GM23338 (cell line): ENCODE measurements around the gene INTS14. TPM values are rescaled to one million over a fixed set of nuclear protein-coding genes. Genes with fewer than 3 reads are reported as not detected.
A peak's percentile ranks its signal among the peaks of the same experiment; 100 is the strongest.

Experiments
- ATAC-seq: fragments of 200-7000 bp; cut with Tn5 transposase; 3 replicates; pipeline ENCODE4 v1.9.1; 2020
- DNase-seq: peaks from one replicate; pipeline ENCODE4 v3.0.0-alpha.2; 2015; ENCODE audit warnings: low spot score
- H2AFZ ChIP-seq: fragments of 200-600 bp; sonication (generic); 2 replicates; pipeline ENCODE4 v1.8.0; 2016; ENCODE audit warnings: antibody characterized with exemption, mild to moderate bottlenecking, moderate library complexity
- H3F3A ChIP-seq: fragments of 200-600 bp; sonication (generic); replicated peaks from 2 replicates; pipeline ENCODE4 v1.8.0; 2017; ENCODE audit warnings: antibody characterized with exemption, mixed run types, low read depth
- H3K27ac ChIP-seq: fragments of 200-600 bp; sonication (generic); 2 replicates; pipeline ENCODE4 v1.6.1; 2016; ENCODE audit warnings: low read depth
- H3K27me3 ChIP-seq: fragments of 200-600 bp; sonication (generic); 2 replicates; pipeline ENCODE4 v1.8.0; 2016; ENCODE audit warnings: mild to moderate bottlenecking, mixed run types, moderate library complexity; ENCODE audit not compliant: insufficient read depth
- H3K36me3 ChIP-seq: fragments of 200-600 bp; sonication (generic); 2 replicates; pipeline ENCODE4 v1.8.0; 2016; ENCODE audit warnings: mild to moderate bottlenecking; ENCODE audit not compliant: insufficient read depth
- H3K4me1 ChIP-seq: fragments of 200-600 bp; sonication (generic); 2 replicates; pipeline ENCODE4 v1.8.0; 2016; ENCODE audit warnings: mild to moderate bottlenecking, moderate library complexity; ENCODE audit not compliant: insufficient read depth
- H3K4me2 ChIP-seq: fragments of 200-600 bp; sonication (generic); 2 replicates; pipeline ENCODE4 v1.7.1; 2017; ENCODE audit warnings: mixed run types
- H3K4me3 ChIP-seq: fragments of 200-600 bp; sonication (generic); 2 replicates; pipeline ENCODE4 v1.6.1; 2016; ENCODE audit warnings: mixed run types
- H3K79me2 ChIP-seq: fragments of 200-600 bp; sonication (generic); replicated peaks from 2 replicates; pipeline ENCODE4 v1.8.0; 2017; ENCODE audit warnings: mild to moderate bottlenecking; ENCODE audit not compliant: insufficient read depth
- H3K9me2 ChIP-seq: fragments of 200-600 bp; sonication (generic); 2 replicates; pipeline ENCODE4 v1.8.0; 2017; ENCODE audit not compliant: insufficient read depth
- H4K20me1 ChIP-seq: fragments of 200-600 bp; sonication (generic); replicated peaks from 2 replicates; pipeline ENCODE4 v1.8.0; 2017; ENCODE audit warnings: mild to moderate bottlenecking; ENCODE audit not compliant: insufficient read depth
- H3K27ac Mint-ChIP-seq: 2 replicates; pipeline ENCODE4 v1.8.0; 2020; ENCODE audit warnings: inconsistent platforms, mild to moderate bottlenecking, moderate library complexity, mixed read lengths
- H3K27me3 Mint-ChIP-seq: 3 replicates; pipeline ENCODE4 v1.8.0; 2022; ENCODE audit warnings: low read depth, mild to moderate bottlenecking, moderate library complexity, mixed read lengths, inconsistent platforms; ENCODE audit not compliant: insufficient read depth, poor library complexity
- H3K36me3 Mint-ChIP-seq: 3 replicates; pipeline ENCODE4 v1.8.0; 2021; ENCODE audit warnings: low read depth, mild to moderate bottlenecking, inconsistent platforms, moderate library complexity, mixed read lengths
- H3K4me1 Mint-ChIP-seq: 3 replicates; pipeline ENCODE4 v1.8.0; 2020; ENCODE audit warnings: mild to moderate bottlenecking, inconsistent platforms, mixed read lengths
- H3K4me3 Mint-ChIP-seq: 3 replicates; pipeline ENCODE4 v1.8.0; 2021; ENCODE audit warnings: moderate library complexity, mild to moderate bottlenecking, inconsistent platforms, mixed read lengths
- H3K9me3 Mint-ChIP-seq: 3 replicates; pipeline ENCODE4 v1.8.0; 2020; ENCODE audit warnings: moderate library complexity, mild to moderate bottlenecking, inconsistent platforms, mixed read lengths
- CREB1 ChIP-seq: fragments of 250-450 bp; sonication (Bioruptor Pico); IDR thresholded peaks from 2 replicates; pipeline ENCODE4 v1.5.0; 2020; ENCODE audit warnings: low read depth, mild to moderate bottlenecking, moderate library complexity
- CTCF ChIP-seq, 2 experiments: fragments of 200-600 bp in 1 of 2; sonication (generic) in 1 of 2; conservative IDR thresholded peaks; 2 replicates each; pipeline versions ENCODE4 v1.5.1 to v1.6.1; 2016 to 2017; ENCODE audit warnings: antibody characterized with exemption in 2 of 2, low read depth in 2 of 2, mild to moderate bottlenecking in 2 of 2, moderate library complexity in 1 of 2
- ETS1 ChIP-seq: IDR thresholded peaks from 2 replicates; pipeline ENCODE4 v1.6.1; 2016; ENCODE audit warnings: antibody characterized with exemption
- EZH2phosphoT487 ChIP-seq: fragments of 200-600 bp; sonication (generic); IDR thresholded peaks from one replicate; pipeline ENCODE4 v1.8.1; 2018; ENCODE audit warnings: antibody characterized with exemption; ENCODE audit not compliant: unreplicated experiment
- JUNB ChIP-seq: IDR thresholded peaks from one replicate; pipeline ENCODE4 v1.6.1; 2016; ENCODE audit warnings: antibody characterized with exemption; ENCODE audit not compliant: unreplicated experiment
- NANOG ChIP-seq: IDR thresholded peaks from 2 replicates; pipeline ENCODE4 v1.6.1; 2016; ENCODE audit warnings: antibody characterized with exemption, borderline replicate concordance
- POLR2AphosphoS5 ChIP-seq: IDR thresholded peaks from 2 replicates; pipeline ENCODE4 v1.6.1; 2016; ENCODE audit warnings: antibody characterized with exemption, low read depth
- STAT1 ChIP-seq: IDR thresholded peaks from one replicate; pipeline ENCODE4 v1.6.1; 2016; ENCODE audit warnings: antibody characterized with exemption; ENCODE audit not compliant: unreplicated experiment
- ZNF114 ChIP-seq: fragments of 250-450 bp; sonication (Bioruptor Pico); IDR thresholded peaks from 2 replicates; pipeline ENCODE4 v1.5.0; 2020; ENCODE audit warnings: mild to moderate bottlenecking, moderate library complexity
- ZNF331 ChIP-seq: fragments of 250-450 bp; sonication (Bioruptor Pico); IDR thresholded peaks from 2 replicates; pipeline ENCODE4 v1.5.0; 2020; ENCODE audit warnings: low read depth, mild to moderate bottlenecking, moderate library complexity
- ZNF462 ChIP-seq: fragments of 250-450 bp; sonication (Bioruptor Pico); IDR thresholded peaks from 2 replicates; pipeline ENCODE4 v1.5.0; 2020; ENCODE audit warnings: mild to moderate bottlenecking, moderate library complexity
- polyA plus RNA-seq: library from polyadenylated mRNA; unstranded; fragments of >200 nt; fragmentation: Nextera tagmentation; extraction: Ambion mirVana; gene quantifications from 2 replicates; pipeline ENCODE4 v1.2.1, GENCODE V29; 2016
- total RNA-seq: library from RNA; depleted of rRNA; stranded (reverse); fragments of >200 nt; shearing (Covaris generic); gene quantifications from 2 replicates; pipeline ENCODE4 v1.2.3, GENCODE V29; 2014

The INTS14 gene
- total and polyA plus RNA-seq, 2 experiments from 2014 or later, result 15.2 to 37.7 TPM

- TF ChIP-seq ETS1 (no peak), EZH2phosphoT487 (no peak), JUNB (no peak), CREB1 (CRISPR knock-in tag) (no peak), ZNF331 (CRISPR knock-in tag) (no peak), POLR2AphosphoS5 (no peak), NANOG (no peak), CTCF (conservative IDR thresholded peaks at IDR 0.05; ENCODE audit: low read depth in 2 of 2) (no peak), STAT1 (no peak), ZNF462 (CRISPR knock-in tag) (no peak), ZNF114 (CRISPR knock-in tag) (no peak)
- ATAC-seq (no peak), DNase-seq (no peak)
- Histone ChIP-seq H3K4me3 (no peak overlapping the region), H4K20me1 (no peaks in the 10 kb centered on the region), H3F3A (peaks cover 12% of the 10 kb centered on the region; the same call in 1 of the 2 replicates), H3K9me2 (no peaks in the 10 kb centered on the region), H3K27me3 (no peaks in the 10 kb centered on the region), H3K79me2 (peaks cover 31% of the 10 kb centered on the region), H3K27ac (no peak overlapping the region; the same call in 1 of the 2 replicates), H3K36me3 (no peaks in the 10 kb centered on the region), H2AFZ (no peak overlapping the region), H3K4me2 (no peak overlapping the region), H3K4me1 (peaks cover 17% of the 10 kb centered on the region)
- Mint-ChIP-seq H3K9me3 (no peaks in the 10 kb centered on the region), H3K4me1 (peaks cover 14% of the 10 kb centered on the region), H3K27ac (0 out of 2 replicates have a peak overlapping the region, but pooled peaks have one; percentile 97), H3K36me3 (peaks cover 2% of the 10 kb centered on the region; the same call in 2 of the 3 replicates), H3K27me3 (peaks cover 7% of the 10 kb centered on the region), H3K4me3 (peak overlapping the region; percentile 98; the same call in 1 of the 3 replicates)
These were observed 1.6 kb upstream of the INTS14 start for GRCh38 chr15:65612616-65612946.
